Suprapubic skin (tissue), 4 donors: Measurements from ENCODE around the gene KIAA0753.

Experiments
- CTCF ChIP-seq, 2 donors: fragments of 200-600 bp in 1 of 2; fragments of 450-650 bp in 1 of 2; sonication (generic) in 1 of 2; IDR thresholded peaks; one replicate each; pipeline ENCODE4 v1.5.1; 2016 to 2019; ENCODE audit warnings: antibody characterized with exemption in 2 of 2, mild to moderate bottlenecking in 1 of 2, moderate library complexity in 1 of 2
- POLR2A ChIP-seq, 2 donors: fragments of 450-650 bp; IDR thresholded peaks; one replicate each; pipeline ENCODE4 v1.6.1; 2017; ENCODE audit warnings: antibody characterized with exemption in 2 of 2, mild to moderate bottlenecking in 2 of 2, moderate library complexity in 2 of 2
- POLR2AphosphoS5 ChIP-seq, 3 donors: sonication (generic); formaldehyde crosslinking; IDR thresholded peaks; one replicate each; pipeline ENCODE4 v1.6.1; 2017; ENCODE audit warnings: antibody characterized with exemption in 3 of 3

- no peak for TF ChIP-seq POLR2A (IDR thresholded peaks at IDR 0.05)
- no peak for TF ChIP-seq CTCF (IDR thresholded peaks at IDR 0.05)
- TF ChIP-seq POLR2AphosphoS5 (IDR thresholded peaks at IDR 0.05), result no peak
Observed at GRCh38 chr17:6603744-6604325, 36.7 kb downstream of the KIAA0753 start.
